K562 (cell line): ENCODE data around the gene ATP13A2. TPM values are rescaled to one million over a fixed set of nuclear protein-coding genes. Genes with fewer than 3 reads are reported as not detected.

Experiments used
- BHLHE40 ChIP-seq: IDR thresholded peaks from 2 replicates; pipeline ENCODE4 v1.6.1; 2011; ENCODE audit warnings: low read length, improper control_type of control experiment
- CBX5 ChIP-seq: IDR thresholded peaks from 2 replicates; pipeline ENCODE4 v1.6.1; 2014; ENCODE audit warnings: low read depth, borderline replicate concordance
- HDAC1 ChIP-seq, 2 experiments: fragments of 450-650 bp; IDR thresholded peaks; 2 replicates each; pipeline ENCODE4 v1.6.1; 2016 to 2017; ENCODE audit warnings: inconsistent platforms in 1 of 2, mild to moderate bottlenecking in 1 of 2, moderate library complexity in 1 of 2
- KHSRP ChIP-seq: fragments of 450-650 bp; IDR thresholded peaks from 2 replicates; pipeline ENCODE4 v1.6.1; 2017
- LEF1 ChIP-seq: fragments of 450-650 bp; IDR thresholded peaks from 2 replicates; pipeline ENCODE4 v1.6.1; 2016; ENCODE audit warnings: mild to moderate bottlenecking
- MITF ChIP-seq: IDR thresholded peaks from 2 replicates; pipeline ENCODE4 v1.6.1; 2014; ENCODE audit warnings: antibody characterized with exemption
- MTA2 ChIP-seq: fragments of 450-650 bp; IDR thresholded peaks from 2 replicates; pipeline ENCODE4 v1.6.1; 2016; ENCODE audit warnings: low read depth
- MYBL2 ChIP-seq, 2 experiments: fragments of 450-650 bp in 1 of 2; sonication (generic) in 1 of 2; formaldehyde crosslinking in 1 of 2; IDR thresholded peaks; 2 replicates each; pipeline versions ENCODE4 v1.6.1 to v1.8.1; 2017 to 2022; ENCODE audit warnings: borderline replicate concordance in 1 of 2, inconsistent platforms in 1 of 2, low read depth in 1 of 2, mild to moderate bottlenecking in 1 of 2, missing genetic modification reagents in 1 of 2, moderate library complexity in 1 of 2
- NFYB ChIP-seq: IDR thresholded peaks from 2 replicates; pipeline ENCODE4 v1.6.1; 2011; ENCODE audit warnings: mild to moderate bottlenecking, moderate library complexity; ENCODE audit not compliant: insufficient read length; ENCODE audit errors: extremely low read depth
- RB1 ChIP-seq: fragments of 450-650 bp; IDR thresholded peaks from 2 replicates; pipeline ENCODE4 v1.6.1; 2017; ENCODE audit warnings: low read depth, mild to moderate bottlenecking
- RBM22 ChIP-seq: fragments of 200-400 bp; formaldehyde crosslinking; IDR thresholded peaks from 2 replicates; pipeline ENCODE4 v1.6.1; 2018; ENCODE audit warnings: low read length, low read depth; ENCODE audit not compliant: poor library complexity, severe bottlenecking
- RBM25 ChIP-seq: fragments of 200-400 bp; formaldehyde crosslinking; IDR thresholded peaks from 2 replicates; pipeline ENCODE4 v1.6.1; 2018; ENCODE audit warnings: low read length, low read depth, moderate library complexity; ENCODE audit not compliant: severe bottlenecking
- SAFB2 ChIP-seq: fragments of 200-400 bp; formaldehyde crosslinking; IDR thresholded peaks from 2 replicates; pipeline ENCODE4 v1.6.1; 2018; ENCODE audit warnings: borderline replicate concordance, low read length, low read depth, moderate library complexity; ENCODE audit not compliant: severe bottlenecking
- SETDB1 ChIP-seq: IDR thresholded peaks from one replicate; pipeline ENCODE4 v1.6.1; 2012; ENCODE audit warnings: low read length, control low read depth, inconsistent platforms
- SLC30A9 ChIP-seq: fragments of 250-450 bp; sonication (Bioruptor Pico); IDR thresholded peaks from 2 replicates; pipeline ENCODE4 v1.8.0; 2022; ENCODE audit warnings: mild to moderate bottlenecking, moderate library complexity
- TAF1 ChIP-seq: IDR thresholded peaks from 2 replicates; pipeline ENCODE4 v1.6.1; 2011; ENCODE audit warnings: mild to moderate bottlenecking, low read length, moderate library complexity; ENCODE audit not compliant: insufficient read depth, control insufficient read depth, severe bottlenecking; ENCODE audit errors: extremely low read depth
- TCF7 ChIP-seq: sonication (generic); IDR thresholded peaks from 2 replicates; pipeline ENCODE4 v1.6.1; 2016; ENCODE audit warnings: antibody characterized with exemption, borderline replicate concordance
- UBTF ChIP-seq, 2 experiments: IDR thresholded peaks; 2 replicates each; pipeline ENCODE4 v1.6.1; 2012; ENCODE audit warnings: improper control_type of control experiment in 2 of 2, low read depth in 2 of 2, low read length in 2 of 2, borderline replicate concordance in 1 of 2
- ZBTB9 ChIP-seq: fragments of 450-650 bp; formaldehyde crosslinking; IDR thresholded peaks from 2 replicates; pipeline ENCODE4 v1.4.0; 2020; ENCODE audit warnings: mild to moderate bottlenecking, moderate library complexity
- polyA plus RNA-seq, 8 experiments: library from polyadenylated mRNA; depleted of rRNA in 4 of 8; stranded (reverse) in 5 of 8; unstranded in 3 of 8; fragments of >200 nt; fragmentation: Nextera tagmentation in 2 of 8; fragmentation: Illumina TruSeq in 1 of 8; extraction: Ambion mirVana in 2 of 8; extraction: Trizol in 1 of 8; gene quantifications; 2 replicates each; pipeline versions ENCODE4 v1.2.1 to v1.2.3, GENCODE V29; 2011 to 2014; ENCODE audit warnings: inconsistent platforms in 1 of 8, missing spikeins in 1 of 8
- total RNA-seq, 7 experiments: library from RNA; depleted of rRNA in 6 of 7; stranded (reverse); fragments of >200 nt in 6 of 7; fragmentation: Illumina TruSeq in 2 of 7; extraction: Trizol in 2 of 7; gene quantifications; 2 replicates each; pipeline versions ENCODE4 v1.2.1 to v1.2.3, GENCODE V29; 2011 to 2021; ENCODE audit warnings: low replicate concordance in 1 of 7
- TF ChIP-seq, protein P1 (sequence below): fragments of 150-350 bp; conservative IDR thresholded peaks from 2 replicates; pipeline ENCODE4 v1.6.1; 2014; ENCODE audit warnings: low read length

Gene ATP13A2
- total and polyA plus RNA-seq, 9 of the 15 experiments (the other 6 are each of a cell fraction or from before 2014, with no cell fraction given): 0.36 to 56.3 (median 16.3) TPM

GRCh38 chr1:16960560-16961296 lies 51.0 kb downstream of the ATP13A2 start (continued):
- TF ChIP-seq ZBTB9 (0 out of 2 replicates have a peak, but pooled peaks have one; percentile 21), RB1 (peak; percentile 58; the same call in 1 of the 2 replicates), MYBL2 (IDR thresholded peaks at IDR 0.05; ENCODE audit: low read depth) (no peak), MYBL2 (CRISPR knock-in tag; IDR thresholded peaks at IDR 0.05; ENCODE audit: borderline replicate concordance) (no peak), MTA2 (no peak), CBX5 (0 out of 2 replicates have a peak, but pooled peaks have one; percentile 11), TCF7 (no peak), SETDB1 (no peak), KHSRP (no peak), SAFB2 (no peak), MITF (no peak), TAF1 (no peak), SLC30A9 (CRISPR knock-in tag) (no peak), LEF1 (no peak), RBM25 (peak; percentile 5), UBTF (IDR thresholded peaks at IDR 0.05; ENCODE audit: borderline replicate concordance in 1 of 2, low read depth in 2 of 2, low read length in 2 of 2) (peak; percentile 85 to 93), NFYB (no peak), RBM22 (no peak), HDAC1 (IDR thresholded peaks at IDR 0.05) (no peak; a peak in 1 of 4 replicates), BHLHE40 (peak; percentile 58)
- TF ChIP-seq, protein P1, sequence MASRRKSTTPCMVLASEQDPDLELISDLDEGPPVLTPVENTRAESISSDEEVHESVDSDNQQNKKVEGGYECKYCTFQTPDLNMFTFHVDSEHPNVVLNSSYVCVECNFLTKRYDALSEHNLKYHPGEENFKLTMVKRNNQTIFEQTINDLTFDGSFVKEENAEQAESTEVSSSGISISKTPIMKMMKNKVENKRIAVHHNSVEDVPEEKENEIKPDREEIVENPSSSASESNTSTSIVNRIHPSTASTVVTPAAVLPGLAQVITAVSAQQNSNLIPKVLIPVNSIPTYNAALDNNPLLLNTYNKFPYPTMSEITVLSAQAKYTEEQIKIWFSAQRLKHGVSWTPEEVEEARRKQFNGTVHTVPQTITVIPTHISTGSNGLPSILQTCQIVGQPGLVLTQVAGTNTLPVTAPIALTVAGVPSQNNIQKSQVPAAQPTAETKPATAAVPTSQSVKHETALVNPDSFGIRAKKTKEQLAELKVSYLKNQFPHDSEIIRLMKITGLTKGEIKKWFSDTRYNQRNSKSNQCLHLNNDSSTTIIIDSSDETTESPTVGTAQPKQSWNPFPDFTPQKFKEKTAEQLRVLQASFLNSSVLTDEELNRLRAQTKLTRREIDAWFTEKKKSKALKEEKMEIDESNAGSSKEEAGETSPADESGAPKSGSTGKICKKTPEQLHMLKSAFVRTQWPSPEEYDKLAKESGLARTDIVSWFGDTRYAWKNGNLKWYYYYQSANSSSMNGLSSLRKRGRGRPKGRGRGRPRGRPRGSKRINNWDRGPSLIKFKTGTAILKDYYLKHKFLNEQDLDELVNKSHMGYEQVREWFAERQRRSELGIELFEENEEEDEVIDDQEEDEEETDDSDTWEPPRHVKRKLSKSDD: no peak
